Stimulated activated CD4-positive, alpha-beta T cell treated with anti-CD3 and anti-CD28 coated beads, TNF-alpha, amount 100 ng/mL, for 24 hours (primary cell): ENCODE data around the gene OR5A2.
"Not testable (repeated sequence)": the region's sequence is repeated elsewhere in the genome, so short reads cannot be mapped to it uniquely, and the experiment has no call there.

Experiments used
- DNase-seq, 3 experiments: peaks; one replicate each; pipeline ENCODE4 v3.0.0-alpha.2; 2020; ENCODE audit warnings: low read depth in 3 of 3

The OR5A2 gene, protein sequence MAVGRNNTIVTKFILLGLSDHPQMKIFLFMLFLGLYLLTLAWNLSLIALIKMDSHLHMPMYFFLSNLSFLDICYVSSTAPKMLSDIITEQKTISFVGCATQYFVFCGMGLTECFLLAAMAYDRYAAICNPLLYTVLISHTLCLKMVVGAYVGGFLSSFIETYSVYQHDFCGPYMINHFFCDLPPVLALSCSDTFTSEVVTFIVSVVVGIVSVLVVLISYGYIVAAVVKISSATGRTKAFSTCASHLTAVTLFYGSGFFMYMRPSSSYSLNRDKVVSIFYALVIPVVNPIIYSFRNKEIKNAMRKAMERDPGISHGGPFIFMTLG

DNA sequence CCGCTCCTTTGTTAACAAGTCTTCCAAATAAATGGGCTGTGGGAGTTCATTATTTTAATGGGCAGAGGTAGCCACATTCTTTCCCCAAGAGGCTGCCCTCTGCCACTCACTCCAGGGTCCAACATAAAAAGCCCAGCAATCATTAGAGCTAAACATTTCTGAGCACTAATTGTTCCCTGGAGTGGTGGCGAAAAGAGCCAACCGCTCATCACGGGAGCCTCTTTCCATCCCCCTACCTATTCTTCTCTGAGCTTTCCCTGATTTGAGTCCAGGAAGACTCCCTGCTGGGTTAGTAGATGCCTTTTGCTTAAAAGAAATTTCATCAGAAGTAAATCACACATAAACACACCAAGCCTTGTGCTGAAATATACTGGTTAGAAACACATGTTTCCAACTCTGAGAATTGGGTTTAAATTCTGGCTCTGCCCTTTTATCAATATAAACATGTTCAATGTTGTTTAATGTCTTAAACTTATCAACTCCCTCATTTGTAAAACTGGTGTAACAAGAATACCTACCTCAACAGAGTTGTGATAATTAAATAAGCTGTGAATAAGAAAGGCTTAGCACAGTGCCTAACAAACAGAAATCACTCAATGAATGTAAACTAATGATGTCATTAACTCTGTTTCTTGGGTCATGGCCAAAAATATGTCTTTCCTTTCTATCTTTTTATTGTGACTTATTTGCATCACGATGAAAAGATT lies at the start of gene OR5A2:
Gene OR5A2 (minus strand): TSS at position 53 of the 707 bp plus-strand sequence. CDS start 3,460 bp downstream, outside the sequence.
- DNase-seq = no peak

DNA sequence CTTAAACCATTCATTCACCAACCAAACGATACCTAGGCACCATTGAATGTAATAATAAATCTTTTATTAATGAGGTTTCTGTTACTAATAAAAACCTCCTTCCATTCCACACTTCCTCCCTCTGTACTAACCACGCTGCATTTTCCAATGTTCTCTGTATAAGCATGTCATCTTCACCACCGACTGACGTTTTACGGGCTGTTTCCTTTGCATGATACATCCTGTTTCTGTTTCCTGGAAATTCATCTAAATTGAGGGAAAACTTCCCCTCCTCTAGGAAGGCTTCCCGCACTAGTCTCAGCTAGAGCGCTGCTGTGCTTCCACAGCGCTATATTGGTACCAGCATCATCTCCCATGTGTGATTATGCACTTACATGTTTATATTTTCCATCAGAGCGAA lies 49.0 kb upstream of the OR5A2 start:
- DNase-seq = no peak

DNA sequence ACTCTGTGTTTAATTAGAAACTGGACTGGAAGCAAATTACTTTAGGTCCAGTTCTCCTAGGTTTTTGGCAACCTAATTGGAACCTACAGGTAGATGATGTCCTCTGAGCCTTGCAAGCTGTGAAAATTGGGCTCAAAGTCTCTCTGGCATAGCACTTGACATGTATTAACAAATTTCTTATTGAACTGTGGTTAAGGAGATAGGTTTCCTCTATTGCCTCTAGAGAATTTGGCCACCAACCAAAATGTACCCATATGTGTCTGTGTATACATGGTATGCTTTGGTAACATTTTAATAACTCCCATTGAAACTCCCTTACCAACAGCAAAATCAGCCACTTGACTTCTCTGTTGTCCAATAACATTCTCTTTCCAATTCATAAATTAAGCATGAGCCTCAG lies 46.8 kb upstream of the OR5A2 start, which contains the start of gene OR4D10:
Gene OR4D10 (plus strand): TSS at position 301 of the 400 bp plus-strand sequence. CDS start 4,115 bp downstream, outside the sequence.
- no peak for DNase-seq

DNA sequence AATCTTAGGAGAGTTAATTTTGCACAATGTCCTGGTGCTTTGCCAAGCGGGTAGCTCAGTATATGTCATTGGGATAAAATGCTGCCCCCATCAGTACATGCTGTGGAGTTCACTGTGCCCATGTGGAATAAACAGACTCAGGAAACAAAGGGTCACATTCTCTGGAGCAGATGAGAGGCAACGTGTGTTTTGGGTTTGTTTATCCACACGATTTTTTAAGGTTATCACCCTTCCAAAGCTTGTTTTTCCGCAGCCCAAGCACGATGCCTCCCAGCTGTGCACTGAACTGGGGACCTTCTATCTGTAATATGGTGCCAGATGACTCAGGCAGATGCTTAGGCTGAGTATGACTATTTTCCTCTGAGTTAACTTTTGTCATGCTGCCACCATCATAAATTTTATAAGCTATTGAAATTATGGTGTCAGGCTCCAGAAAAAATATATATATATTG lies 37.0 kb upstream of the OR5A2 start:
- no peak for DNase-seq

DNA sequence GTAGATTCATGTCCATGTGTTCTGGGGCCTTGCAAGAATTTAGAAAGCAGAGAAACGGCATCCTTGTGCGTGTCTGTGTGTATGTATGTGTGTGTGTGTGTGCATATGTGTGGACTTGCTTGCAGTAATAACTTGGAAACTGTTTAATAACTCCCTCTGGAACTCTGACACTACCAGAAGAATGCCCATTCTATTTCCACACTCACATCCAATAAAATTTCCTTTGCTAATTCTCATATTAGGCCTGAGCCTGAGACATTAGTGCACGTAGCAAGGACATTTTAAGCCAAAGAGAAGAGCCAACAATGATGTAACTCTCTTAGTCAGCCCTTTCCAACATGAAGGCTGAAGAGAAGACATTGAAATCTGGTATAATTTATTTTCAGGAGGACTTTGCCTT lies 33.7 kb upstream of the OR5A2 start:
- no peak for DNase-seq

DNA sequence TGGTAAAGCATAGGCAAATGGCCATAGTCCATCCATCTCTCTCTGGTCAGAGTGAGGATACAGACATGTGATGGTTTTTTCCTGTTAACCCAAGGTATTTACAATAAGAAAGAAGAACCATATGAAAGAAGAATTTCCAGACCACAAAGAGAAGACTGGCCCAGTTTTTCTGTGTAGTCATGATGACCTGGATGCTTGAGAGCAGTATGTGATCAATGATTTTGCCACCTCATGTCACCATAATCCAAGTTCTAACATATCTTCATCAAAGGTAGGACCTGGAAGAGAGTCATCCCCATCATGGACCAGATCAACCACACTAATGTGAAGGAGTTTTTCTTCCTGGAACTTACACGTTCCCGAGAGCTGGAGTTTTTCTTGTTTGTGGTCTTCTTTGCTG lies 30.4 kb upstream of the OR5A2 start, which contains the start of gene OR4D6:
Gene OR4D6 (plus strand): TSS at position 301 of the 400 bp plus-strand sequence. CDS start 0 bp downstream, at position 301.
- no peak for DNase-seq

DNA sequence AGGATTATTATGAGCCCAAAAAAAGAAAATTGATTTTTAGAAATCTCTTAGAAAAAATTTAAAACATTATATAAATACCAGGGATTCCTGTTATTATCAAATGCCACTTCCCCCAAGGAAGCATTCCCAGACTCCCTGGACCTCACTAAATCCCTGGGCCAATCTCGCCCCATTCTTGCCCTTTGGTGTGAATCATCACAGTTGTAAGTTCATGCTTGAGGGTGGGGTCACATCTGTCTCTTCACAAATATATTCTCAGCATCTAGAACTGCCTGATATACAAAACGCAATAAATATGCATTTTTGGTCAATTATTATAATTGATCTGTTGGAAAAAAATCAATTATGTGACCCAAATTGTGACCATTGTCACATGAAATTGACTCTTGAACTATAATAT lies 22.3 kb upstream of the OR5A2 start:
- no peak for DNase-seq

DNA sequence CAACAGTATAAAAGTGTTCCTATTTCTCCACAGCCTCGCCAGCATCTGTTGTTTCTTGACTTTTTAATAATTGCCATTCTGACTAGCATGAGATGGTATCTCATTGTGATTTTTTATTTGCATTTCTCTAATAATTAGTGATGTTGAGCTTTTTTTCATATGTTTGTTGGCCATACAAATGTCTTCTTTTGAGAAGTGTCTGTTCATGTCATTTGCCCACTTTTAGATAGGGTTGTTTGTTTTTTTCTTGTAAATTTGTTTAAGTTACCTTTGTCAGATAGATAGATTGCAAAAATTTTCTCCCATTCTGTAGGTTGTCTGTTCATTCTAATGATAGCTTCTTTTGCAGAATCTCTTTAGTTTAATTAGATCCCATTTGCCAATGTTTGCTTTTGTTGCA lies 19.4 kb upstream of the OR5A2 start:
- not testable (repeated sequence) for DNase-seq

DNA sequence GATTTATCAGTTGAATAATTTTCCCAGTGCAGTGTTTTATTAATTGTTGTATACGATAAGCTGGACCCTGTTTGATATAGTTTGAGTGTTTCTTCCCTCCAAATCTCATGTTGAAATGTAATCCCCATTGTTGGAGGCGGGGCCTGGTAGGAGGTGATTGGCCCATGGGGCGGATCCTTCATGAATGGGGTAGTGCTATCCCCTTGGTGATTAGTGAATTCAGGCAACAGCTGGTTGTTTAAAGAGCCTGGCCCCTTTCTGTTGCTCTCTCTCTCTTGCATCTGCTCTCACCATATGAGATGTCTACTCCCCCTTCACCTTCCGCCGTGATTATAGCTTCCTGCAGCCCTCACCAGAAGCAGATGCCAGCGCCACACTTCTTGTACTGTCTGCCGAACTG lies 11.6 kb upstream of the OR5A2 start:
- no peak for DNase-seq

DNA sequence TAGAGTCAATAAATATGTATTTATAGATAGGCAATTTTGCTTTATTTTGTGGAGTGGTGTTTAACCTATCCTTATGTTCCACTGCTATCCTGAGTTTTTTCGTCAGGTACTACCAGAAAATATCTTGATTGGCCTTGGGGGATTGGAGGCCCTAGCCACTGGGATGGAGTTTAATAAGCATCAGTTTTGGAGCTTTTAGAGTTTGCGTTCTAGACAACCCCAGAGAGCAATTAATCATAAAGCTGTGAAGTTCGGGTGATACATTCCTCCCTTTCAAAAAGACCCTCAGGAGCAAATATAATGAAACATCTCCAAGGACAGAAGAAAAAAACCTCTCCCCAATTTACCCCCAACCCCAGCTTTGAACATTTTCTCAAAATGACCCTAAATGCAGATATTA lies 10.0 kb upstream of the OR5A2 start, which contains the start of gene OR5A1:
Gene OR5A1 (plus strand): TSS at position 301 of the 400 bp plus-strand sequence. CDS start 6,700 bp downstream, outside the sequence.
- no peak for DNase-seq

DNA sequence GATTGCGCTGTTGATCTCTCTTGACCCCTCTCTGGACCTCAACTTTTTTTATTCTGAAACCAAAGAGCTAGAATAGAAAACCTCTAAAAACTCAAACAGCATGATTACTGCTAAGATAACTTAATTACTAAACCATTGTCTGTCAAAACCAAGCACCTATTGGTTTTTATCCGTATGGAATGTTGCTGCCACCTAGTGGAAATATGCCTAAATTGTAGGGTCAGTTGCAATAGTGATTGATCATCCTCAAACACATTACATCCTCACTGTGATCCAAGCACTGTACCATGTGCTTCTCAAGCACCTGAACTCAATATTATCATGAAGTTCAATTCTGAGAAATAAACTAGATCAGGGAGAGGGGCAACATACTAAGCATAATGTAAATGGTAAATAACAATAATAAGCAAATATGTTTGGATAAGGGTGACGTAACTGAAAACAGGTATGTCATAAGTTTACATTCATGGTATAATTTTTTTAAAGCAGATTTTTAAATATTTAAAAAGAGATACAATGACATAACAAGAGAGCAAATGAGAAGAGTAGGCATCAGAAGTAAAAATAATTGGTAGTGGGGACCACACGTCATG lies 3.8 kb upstream of the OR5A2 start:
- peak in 2 of 3 experiments; percentile 14 to 56 for DNase-seq

DNA sequence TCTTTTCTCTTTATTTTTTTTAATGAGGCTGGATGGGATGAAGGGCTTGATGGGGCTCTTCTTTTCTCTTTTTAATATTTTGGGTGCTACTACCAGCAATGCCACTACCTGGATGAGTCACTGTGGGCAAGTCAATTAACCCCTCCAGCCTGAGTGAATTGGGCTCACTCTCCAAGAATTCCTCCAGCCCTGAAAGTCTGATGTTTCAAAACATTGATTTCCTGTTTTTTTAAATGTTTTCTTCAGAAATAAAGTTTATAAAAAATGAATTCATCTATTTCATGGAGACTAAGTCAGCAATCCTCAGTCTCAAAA lies 812 bp upstream of the OR5A2 start:
- DNase-seq = no peak

DNA sequence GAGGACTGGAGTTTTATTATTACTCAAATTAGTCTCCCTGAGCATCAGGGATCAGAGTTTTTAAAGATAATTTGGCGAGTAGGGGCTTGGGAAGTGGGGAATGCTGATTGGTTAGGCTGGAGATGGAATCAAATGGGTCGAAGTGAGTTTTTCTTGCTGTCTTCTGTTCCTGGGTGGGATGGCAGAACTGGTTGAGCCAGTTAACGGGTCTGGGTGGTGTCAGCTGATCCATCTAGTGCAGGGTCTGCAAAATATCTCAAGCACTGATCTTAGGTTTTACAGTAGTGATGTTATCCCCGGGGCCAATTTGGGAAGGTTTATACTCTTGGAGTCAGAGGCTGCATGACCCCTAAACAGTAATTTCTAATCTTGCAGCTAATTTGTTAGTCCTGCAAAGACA lies 1.1 kb downstream of the OR5A2 start:
- DNase-seq = no peak

DNA sequence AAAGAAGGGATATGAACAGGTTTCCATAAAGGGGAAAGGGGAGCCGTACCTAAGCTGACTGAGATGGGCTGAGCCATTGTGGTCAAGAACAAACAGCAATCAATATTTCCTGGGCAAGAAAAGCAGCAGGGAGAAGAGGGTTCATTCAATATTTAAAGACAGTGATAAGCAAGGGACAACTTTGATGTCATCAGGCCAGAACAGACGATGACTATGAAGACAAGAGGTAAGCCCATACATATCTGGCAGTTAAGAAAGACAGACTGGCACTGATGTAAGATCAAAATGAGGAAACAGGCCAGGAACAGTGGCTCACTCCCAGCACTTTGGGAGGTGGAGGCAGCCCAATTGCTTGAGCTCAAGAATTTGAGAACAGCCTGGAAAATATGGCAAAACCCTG lies 2.4 kb downstream of the OR5A2 start:
- no peak for DNase-seq

DNA sequence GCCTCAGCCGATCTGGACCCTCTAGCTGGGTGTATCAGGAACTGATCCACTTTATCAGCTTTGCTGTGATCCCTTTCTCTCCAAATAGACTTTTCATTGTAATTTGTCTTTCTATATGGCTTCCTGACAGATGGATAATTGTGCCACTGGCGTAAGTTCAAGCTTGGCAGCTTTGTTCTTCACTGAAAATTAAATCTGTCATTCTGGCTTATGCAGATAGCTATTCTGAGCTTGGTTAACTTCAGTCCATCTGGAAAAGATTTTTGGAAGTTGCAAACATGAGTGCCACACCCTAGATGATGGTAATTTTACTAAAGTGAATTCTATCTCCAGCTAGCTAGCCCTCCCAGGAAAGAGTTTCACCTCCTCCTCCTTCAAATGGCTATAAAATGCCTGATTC lies 8.1 kb downstream of the OR5A2 start:
- DNase-seq = no peak

DNA sequence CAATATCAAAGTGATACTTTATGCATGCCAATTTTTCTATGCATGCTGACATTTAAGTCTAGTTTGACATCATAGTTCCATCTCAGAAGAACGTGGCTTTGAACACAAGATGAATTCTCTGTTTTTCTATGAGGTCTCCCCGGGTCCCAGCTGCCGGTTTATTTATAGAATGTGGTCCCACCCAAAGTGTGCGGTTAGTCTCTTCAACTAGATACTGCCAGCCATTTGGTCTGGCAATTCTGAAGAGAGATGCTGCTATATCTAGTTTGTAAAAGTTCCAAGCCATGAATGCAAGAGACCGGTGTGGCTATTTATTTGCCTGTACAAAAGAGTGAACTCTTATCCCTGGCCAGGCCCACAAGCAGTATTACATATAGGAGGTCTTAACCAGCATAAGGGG lies 9.2 kb downstream of the OR5A2 start:
- no peak for DNase-seq

DNA sequence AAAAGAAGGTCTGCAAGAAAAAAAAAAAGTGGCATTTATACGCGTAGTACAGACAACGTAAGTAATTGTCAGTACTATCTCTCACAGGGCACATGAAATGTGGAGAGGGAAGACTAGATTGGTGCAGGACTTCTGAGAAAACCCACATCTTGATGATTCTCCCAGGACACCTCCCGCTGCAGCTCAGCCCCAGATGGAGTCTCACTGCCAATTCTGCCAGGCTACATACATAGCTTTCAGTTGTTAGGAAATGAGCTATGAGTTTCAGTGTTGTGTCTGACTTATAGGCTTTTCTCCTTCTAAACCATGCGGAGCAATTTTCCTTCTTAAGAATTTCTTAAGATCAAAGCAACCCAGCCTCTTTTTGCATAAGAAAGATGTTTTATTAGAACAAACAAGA lies 9.6 kb downstream of the OR5A2 start:
- DNase-seq = no peak

DNA sequence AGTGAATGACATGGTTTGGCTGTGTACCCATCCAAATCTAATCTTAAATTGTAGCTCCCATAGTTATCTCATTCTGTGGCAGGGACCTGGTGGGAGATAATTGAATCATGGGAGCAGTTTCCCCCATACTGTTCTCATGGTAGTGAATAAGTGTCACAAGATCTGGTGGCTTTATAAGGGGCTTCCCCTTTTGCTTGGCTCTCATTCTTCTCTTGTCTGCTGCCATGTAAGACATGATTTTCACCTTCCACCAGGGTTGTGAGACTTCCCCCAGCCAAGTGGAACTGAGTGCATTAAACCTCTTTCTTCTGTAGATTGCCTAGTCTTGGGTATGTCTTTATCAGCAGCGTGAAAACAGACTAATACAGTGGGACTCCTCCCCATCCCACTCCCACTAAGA lies 11.1 kb downstream of the OR5A2 start:
- no peak for DNase-seq

DNA sequence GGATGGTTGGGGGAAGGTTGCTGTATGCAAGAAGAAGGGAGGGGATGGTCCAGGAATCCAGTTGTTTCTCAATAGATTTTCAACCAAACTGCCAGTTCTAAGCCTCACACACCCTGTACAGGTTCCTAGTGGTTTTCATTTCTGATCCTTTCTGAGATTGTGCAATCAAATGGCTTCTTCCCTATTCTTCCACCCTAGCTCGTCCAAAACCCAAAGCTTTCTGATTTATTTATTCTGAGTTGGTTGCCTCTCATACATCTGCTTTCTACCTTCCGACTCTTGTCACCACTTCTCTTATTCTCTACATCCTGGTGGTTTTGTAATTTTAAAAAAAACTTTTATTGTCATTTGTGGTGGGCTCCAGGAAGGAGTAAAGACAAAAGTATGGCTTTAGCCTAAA lies 12.6 kb downstream of the OR5A2 start:
- DNase-seq = no peak

DNA sequence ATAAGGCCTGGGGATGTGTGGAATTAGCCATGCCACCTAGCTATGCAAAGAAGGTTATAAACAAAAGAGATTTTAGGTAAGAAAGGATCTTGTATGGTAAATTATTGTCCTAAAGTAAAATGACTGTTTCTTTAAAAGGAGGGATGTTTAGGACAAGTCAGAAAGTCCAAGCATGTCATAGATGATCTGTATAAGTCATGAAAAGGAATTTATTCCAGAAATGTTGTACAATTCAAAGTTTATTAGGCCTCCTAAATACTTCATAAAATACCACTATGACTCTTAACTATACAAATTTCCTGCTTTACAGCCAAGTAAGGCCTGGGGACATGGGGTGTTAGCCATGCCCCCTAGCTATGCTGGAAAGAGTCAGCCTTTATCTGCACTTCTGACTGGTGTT lies 22.7 kb downstream of the OR5A2 start:
- no peak for DNase-seq

DNA sequence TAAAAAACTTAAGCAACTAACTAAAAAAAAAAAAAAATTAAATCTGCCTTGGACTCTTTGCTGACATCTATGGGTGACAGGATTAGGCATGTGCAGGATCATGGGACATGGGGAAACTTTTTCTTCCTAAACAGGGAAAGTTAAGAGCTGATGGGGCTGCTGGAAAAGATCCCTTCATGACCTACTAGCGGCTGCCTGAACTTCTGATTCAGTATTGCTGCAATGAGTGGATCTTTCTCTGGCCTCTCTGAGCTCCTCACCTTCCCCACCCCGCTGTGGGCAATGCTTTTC lies 25.0 kb downstream of the OR5A2 start:
- DNase-seq = no peak

DNA sequence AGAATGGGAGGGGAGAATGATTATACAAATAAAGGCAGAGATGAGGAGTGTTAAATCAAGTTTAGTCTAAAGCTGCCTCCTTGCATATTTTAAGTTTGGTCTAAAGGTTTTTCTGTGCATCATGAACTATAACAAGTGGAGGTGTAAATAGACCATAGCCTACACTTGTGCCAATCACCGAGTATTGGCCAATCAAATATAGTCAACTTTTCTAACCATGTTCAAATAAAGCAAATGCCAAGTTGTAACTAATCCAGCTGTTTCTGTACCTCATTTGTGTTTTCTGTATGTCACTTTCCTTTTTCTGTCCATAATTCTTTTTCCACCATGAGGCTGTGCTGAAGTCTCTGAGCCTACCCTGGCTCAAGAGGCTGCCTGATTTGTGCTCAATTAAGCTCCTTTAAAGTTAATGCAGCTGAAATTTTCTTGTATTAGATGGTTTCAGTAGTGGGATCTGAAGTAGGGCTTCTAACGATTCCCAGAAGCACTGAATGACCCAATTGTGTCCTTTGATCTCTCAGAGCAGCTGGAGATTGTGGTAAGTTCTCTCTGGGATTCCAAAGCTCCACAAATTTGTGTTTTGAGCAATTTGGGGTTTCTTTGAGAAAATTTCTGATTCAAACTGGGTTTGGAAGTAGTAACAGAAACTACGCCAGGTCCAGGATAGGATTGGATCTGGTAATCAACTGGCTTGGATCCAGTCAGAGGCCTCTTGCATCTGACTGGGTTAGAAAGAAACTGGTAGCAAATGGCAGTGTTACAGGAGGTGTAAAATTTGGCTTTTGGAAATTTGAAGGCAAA lies 25.6 kb downstream of the OR5A2 start:
- DNase-seq = no peak
